IMR-90 (cell line): Measurements from ENCODE around the gene ZNF236.

Source experiments
- CEBPB ChIP-seq: IDR thresholded peaks from 2 replicates; pipeline ENCODE4 v1.6.1; 2012; ENCODE audit warnings: low read depth, low read length, improper control_type of control experiment
- POLR2A ChIP-seq: IDR thresholded peaks from 2 replicates; pipeline ENCODE4 v1.6.1; 2012; ENCODE audit warnings: mild to moderate bottlenecking, low read depth, low read length
- SMC3 ChIP-seq: fragments of 150-350 bp; IDR thresholded peaks from 2 replicates; pipeline ENCODE4 v1.6.1; 2016; ENCODE audit warnings: low read depth, mild to moderate bottlenecking, antibody characterized with exemption, low read length, moderate library complexity
- TF ChIP-seq, protein P1 (sequence below): conservative IDR thresholded peaks from 2 replicates; pipeline ENCODE4 v1.5.1; 2012; ENCODE audit warnings: mild to moderate bottlenecking, low read depth, low read length, improper control_type of control experiment

- TF ChIP-seq, protein P1, sequence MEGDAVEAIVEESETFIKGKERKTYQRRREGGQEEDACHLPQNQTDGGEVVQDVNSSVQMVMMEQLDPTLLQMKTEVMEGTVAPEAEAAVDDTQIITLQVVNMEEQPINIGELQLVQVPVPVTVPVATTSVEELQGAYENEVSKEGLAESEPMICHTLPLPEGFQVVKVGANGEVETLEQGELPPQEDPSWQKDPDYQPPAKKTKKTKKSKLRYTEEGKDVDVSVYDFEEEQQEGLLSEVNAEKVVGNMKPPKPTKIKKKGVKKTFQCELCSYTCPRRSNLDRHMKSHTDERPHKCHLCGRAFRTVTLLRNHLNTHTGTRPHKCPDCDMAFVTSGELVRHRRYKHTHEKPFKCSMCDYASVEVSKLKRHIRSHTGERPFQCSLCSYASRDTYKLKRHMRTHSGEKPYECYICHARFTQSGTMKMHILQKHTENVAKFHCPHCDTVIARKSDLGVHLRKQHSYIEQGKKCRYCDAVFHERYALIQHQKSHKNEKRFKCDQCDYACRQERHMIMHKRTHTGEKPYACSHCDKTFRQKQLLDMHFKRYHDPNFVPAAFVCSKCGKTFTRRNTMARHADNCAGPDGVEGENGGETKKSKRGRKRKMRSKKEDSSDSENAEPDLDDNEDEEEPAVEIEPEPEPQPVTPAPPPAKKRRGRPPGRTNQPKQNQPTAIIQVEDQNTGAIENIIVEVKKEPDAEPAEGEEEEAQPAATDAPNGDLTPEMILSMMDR: peak; percentile 29
- TF ChIP-seq CEBPB: no peak
- TF ChIP-seq SMC3: no peak
- TF ChIP-seq POLR2A: no peak
These were observed 1.2 kb downstream of the ZNF236 start for GRCh38 chr18:76823587-76824011.
